DOHH2 (cell line): ENCODE measurements around the gene FBXO27.
"Not testable (repeated sequence)": the region's sequence is repeated elsewhere in the genome, so short reads cannot be mapped to it uniquely, and the experiment has no call there.

ENCODE experiments used
- H3F3A ChIP-seq: fragments of 200-600 bp; sonication (generic), shearing (Covaris generic); 2 replicates; pipeline ENCODE4 v1.6.0; 2016; ENCODE audit warnings: antibody characterized with exemption, mild to moderate bottlenecking; ENCODE audit not compliant: control insufficient read depth, insufficient read depth
- H3K27ac ChIP-seq: fragments of 200-600 bp; sonication (generic); 2 replicates; pipeline ENCODE4 v1.5.1; 2014; ENCODE audit warnings: low read depth, mild to moderate bottlenecking, low read length, moderate library complexity
- H3K27me3 ChIP-seq: fragments of 200-600 bp; sonication (generic); 2 replicates; pipeline ENCODE4 v1.6.1; 2014; ENCODE audit warnings: mild to moderate bottlenecking, low read length, mixed read lengths; ENCODE audit not compliant: control insufficient read depth
- H3K36me3 ChIP-seq: fragments of 200-600 bp; sonication (generic); 2 replicates; pipeline ENCODE4 v1.6.1; 2014; ENCODE audit warnings: mild to moderate bottlenecking, low read length, moderate library complexity, mixed read lengths; ENCODE audit not compliant: control insufficient read depth
- H3K4me1 ChIP-seq: fragments of 200-600 bp; sonication (generic); 2 replicates; pipeline ENCODE4 v1.6.1; 2014; ENCODE audit warnings: mild to moderate bottlenecking, low read length, mixed read lengths; ENCODE audit not compliant: control insufficient read depth
- H3K4me2 ChIP-seq: fragments of 200-600 bp; sonication (generic); 2 replicates; pipeline ENCODE4 v1.6.0; 2014; ENCODE audit warnings: mild to moderate bottlenecking, low read length, moderate library complexity
- H3K4me3 ChIP-seq: fragments of 200-600 bp; sonication (generic); 2 replicates; pipeline ENCODE4 v1.5.1; 2014; ENCODE audit warnings: mild to moderate bottlenecking, low read length, mixed read lengths
- H3K79me2 ChIP-seq: fragments of 200-600 bp; sonication (generic); 2 replicates; pipeline ENCODE4 v1.6.1; 2014; ENCODE audit warnings: mild to moderate bottlenecking, low read length, mixed read lengths; ENCODE audit not compliant: control insufficient read depth
- H3K9me2 ChIP-seq: fragments of 200-600 bp; sonication (generic); replicated peaks from 2 replicates; pipeline ENCODE4 v1.6.1; 2014; ENCODE audit warnings: mild to moderate bottlenecking, low read length, mixed read lengths; ENCODE audit not compliant: control insufficient read depth
- H3K9me3 ChIP-seq: fragments of 200-600 bp; sonication (generic); 2 replicates; pipeline ENCODE4 v1.6.1; 2014; ENCODE audit warnings: antibody characterized with exemption, low read length, mixed read lengths; ENCODE audit not compliant: control insufficient read depth, insufficient read depth
- H4K20me1 ChIP-seq: fragments of 200-600 bp; sonication (generic); 2 replicates; pipeline ENCODE4 v1.6.0; 2014; ENCODE audit warnings: low read depth, mild to moderate bottlenecking, antibody characterized with exemption, low read length, moderate library complexity; ENCODE audit not compliant: control insufficient read depth, insufficient read depth
- EZH2phosphoT487 ChIP-seq: fragments of 200-600 bp; sonication (generic); IDR thresholded peaks from 2 replicates; pipeline ENCODE4 v1.6.1; 2017; ENCODE audit warnings: borderline replicate concordance, mild to moderate bottlenecking, antibody characterized with exemption, low read length, moderate library complexity, mixed read lengths
- TF ChIP-seq, protein P1 (sequence below): fragments of 200-600 bp; sonication (generic); IDR thresholded peaks from one replicate; pipeline ENCODE4 v1.5.1; 2014; ENCODE audit warnings: antibody characterized with exemption, mild to moderate bottlenecking, low read depth, low read length; ENCODE audit not compliant: poor library complexity, severe bottlenecking

Gene FBXO27

GRCh38 chr19:38987745-38988144 is 44.6 kb downstream of the FBXO27 start:
- H3F3A ChIP-seq, H3K36me3 ChIP-seq, H3K4me3 ChIP-seq, H3K27ac ChIP-seq, H3K9me3 ChIP-seq, H3K4me2 ChIP-seq, H3K9me2 ChIP-seq, H3K4me1 ChIP-seq, H3K79me2 ChIP-seq, H3K27me3 ChIP-seq, H4K20me1 ChIP-seq: not testable (repeated sequence)

DNA sequence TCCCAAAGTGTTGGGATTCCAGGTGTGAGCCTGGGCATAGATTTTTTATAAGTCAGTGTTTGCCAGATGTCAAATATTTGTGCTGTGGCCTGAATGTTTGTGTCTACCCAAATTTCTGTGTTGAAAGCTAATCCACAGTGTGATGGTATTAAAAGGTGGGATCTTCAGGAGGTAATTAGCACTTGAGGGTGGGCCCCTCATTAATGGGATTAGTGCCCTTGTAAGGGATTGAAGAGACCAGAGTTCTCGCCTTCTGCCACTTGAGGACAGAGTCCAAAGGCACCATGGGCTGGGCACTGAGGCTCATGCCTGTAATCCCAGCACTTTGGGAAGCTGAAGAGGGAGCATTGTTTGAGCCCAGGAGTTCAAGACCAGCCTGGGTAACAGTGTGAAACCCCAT is 47.1 kb downstream of the FBXO27 start:
- TF ChIP-seq, protein P1, sequence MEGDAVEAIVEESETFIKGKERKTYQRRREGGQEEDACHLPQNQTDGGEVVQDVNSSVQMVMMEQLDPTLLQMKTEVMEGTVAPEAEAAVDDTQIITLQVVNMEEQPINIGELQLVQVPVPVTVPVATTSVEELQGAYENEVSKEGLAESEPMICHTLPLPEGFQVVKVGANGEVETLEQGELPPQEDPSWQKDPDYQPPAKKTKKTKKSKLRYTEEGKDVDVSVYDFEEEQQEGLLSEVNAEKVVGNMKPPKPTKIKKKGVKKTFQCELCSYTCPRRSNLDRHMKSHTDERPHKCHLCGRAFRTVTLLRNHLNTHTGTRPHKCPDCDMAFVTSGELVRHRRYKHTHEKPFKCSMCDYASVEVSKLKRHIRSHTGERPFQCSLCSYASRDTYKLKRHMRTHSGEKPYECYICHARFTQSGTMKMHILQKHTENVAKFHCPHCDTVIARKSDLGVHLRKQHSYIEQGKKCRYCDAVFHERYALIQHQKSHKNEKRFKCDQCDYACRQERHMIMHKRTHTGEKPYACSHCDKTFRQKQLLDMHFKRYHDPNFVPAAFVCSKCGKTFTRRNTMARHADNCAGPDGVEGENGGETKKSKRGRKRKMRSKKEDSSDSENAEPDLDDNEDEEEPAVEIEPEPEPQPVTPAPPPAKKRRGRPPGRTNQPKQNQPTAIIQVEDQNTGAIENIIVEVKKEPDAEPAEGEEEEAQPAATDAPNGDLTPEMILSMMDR, result no peak
- no peak for TF ChIP-seq EZH2phosphoT487
- Histone ChIP-seq H3F3A (no peaks in the 10 kb centered on the region), H4K20me1 (no peaks in the 10 kb centered on the region)

GRCh38 chr19:38980583-38981374 is 51.6 kb downstream of the FBXO27 start:
- Histone ChIP-seq H3K79me2 (no peaks in the 10 kb centered on the region), H3K4me3 (no peak overlapping the region), H3K9me2 (no peaks in the 10 kb centered on the region), H3K36me3 (no peaks in the 10 kb centered on the region), H3K9me3 (peaks cover 9% of the 10 kb centered on the region; the same call in 1 of the 2 replicates), H4K20me1 (no peaks in the 10 kb centered on the region), H3F3A (no peaks in the 10 kb centered on the region), H3K27me3 (no peaks in the 10 kb centered on the region; the same call in 1 of the 2 replicates), H3K27ac (no peak overlapping the region), H3K4me1 (no peaks in the 10 kb centered on the region), H3K4me2 (no peak overlapping the region)
- TF ChIP-seq, protein P1, result no peak
- no peak for TF ChIP-seq EZH2phosphoT487

More for the DNA sequence above, 47.1 kb downstream of the FBXO27 start:
- Histone ChIP-seq H3K4me1 (no peaks in the 10 kb centered on the region), H3K9me2 (no peaks in the 10 kb centered on the region), H3K36me3 (no peaks in the 10 kb centered on the region), H3K27me3 (peaks cover 3% of the 10 kb centered on the region; the same call in 1 of the 2 replicates), H3K79me2 (no peaks in the 10 kb centered on the region), H3K9me3 (peaks cover 9% of the 10 kb centered on the region; the same call in 1 of the 2 replicates), H3K4me2 (no peak overlapping the region), H3K4me3 (no peak overlapping the region), H3K27ac (no peak overlapping the region)

DNA sequence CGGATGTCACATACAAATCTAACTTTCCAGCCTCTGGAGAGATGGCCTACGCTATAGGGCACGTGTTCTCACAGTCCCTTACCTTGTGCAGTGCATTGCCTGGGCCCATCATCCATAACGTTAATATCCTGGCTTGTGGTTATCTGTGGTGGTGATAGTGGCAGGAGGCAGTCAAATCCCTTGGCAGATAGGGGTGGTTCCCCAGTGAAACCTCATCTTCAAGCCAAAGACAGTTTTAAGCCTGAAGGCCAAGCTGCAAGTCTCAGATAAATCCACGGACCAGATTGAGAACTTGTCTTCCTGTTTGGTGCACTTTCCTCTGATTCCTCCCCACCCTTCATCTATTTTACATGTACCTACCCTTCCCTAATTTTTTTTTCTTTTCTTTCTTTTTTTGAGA is 52.5 kb downstream of the FBXO27 start:
- no peaks in the 10 kb centered on the region for H3F3A ChIP-seq
- H3K4me2 ChIP-seq, result no peak overlapping the region
- no peak overlapping the region for H3K27ac ChIP-seq
- H3K27me3 ChIP-seq, result no peaks in the 10 kb centered on the region; the same call in 1 of the 2 replicates
- no peak overlapping the region for H3K4me3 ChIP-seq
- no peaks in the 10 kb centered on the region for H3K36me3 ChIP-seq
- no peaks in the 10 kb centered on the region for H3K79me2 ChIP-seq
- TF ChIP-seq, protein P1, result no peak
- no peak for TF ChIP-seq EZH2phosphoT487
- H4K20me1 ChIP-seq, result no peaks in the 10 kb centered on the region
- no peaks in the 10 kb centered on the region for H3K9me2 ChIP-seq
- peaks cover 9% of the 10 kb centered on the region; the same call in 1 of the 2 replicates for H3K9me3 ChIP-seq
- no peaks in the 10 kb centered on the region for H3K4me1 ChIP-seq
